ENCODE measurements around the gene UCHL1. TPM values are rescaled to one million over a fixed set of nuclear protein-coding genes. Genes with fewer than 3 reads are reported as not detected.

UCHL1 gene
- total and polyA plus RNA-seq, 7 donors = 10.5 to 88.3 (median 23.4) TPM

DNA sequence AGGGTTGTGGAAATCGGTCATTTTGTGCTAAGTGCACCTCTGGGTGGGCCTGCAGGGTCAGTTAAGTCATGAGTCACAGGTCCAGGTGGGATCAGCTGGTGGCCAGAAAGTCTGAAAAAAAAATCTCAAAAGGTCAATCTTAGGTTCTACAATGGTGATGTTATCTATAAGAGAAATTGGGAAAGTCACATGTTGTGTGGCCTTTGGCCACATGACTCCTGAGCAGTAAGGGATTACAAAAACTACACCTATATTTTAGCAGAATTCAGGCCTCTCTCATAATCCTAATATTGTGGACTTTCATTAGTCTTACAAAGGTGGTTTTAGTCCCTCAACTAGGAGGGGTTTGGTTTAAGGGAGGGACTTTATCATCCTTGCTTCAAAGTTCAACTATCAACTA, 59.1 kb downstream of the UCHL1 start:
- intact Hi-C loops (cut with DNase I) = no loop called here
- H3K27me3 ChIP-seq (ENCODE audit: insufficient read depth in 3 of 3, low read length in 2 of 3) = no peaks in the 10 kb centered on the region
- H3K4me3 ChIP-seq = no peak overlapping the region
- DNase-seq = no peak
- no peaks in the 10 kb centered on the region for H3K36me3 ChIP-seq (ENCODE audit: insufficient read depth in 1 of 2, low read depth in 1 of 2)
- TF ChIP-seq, protein P1, sequence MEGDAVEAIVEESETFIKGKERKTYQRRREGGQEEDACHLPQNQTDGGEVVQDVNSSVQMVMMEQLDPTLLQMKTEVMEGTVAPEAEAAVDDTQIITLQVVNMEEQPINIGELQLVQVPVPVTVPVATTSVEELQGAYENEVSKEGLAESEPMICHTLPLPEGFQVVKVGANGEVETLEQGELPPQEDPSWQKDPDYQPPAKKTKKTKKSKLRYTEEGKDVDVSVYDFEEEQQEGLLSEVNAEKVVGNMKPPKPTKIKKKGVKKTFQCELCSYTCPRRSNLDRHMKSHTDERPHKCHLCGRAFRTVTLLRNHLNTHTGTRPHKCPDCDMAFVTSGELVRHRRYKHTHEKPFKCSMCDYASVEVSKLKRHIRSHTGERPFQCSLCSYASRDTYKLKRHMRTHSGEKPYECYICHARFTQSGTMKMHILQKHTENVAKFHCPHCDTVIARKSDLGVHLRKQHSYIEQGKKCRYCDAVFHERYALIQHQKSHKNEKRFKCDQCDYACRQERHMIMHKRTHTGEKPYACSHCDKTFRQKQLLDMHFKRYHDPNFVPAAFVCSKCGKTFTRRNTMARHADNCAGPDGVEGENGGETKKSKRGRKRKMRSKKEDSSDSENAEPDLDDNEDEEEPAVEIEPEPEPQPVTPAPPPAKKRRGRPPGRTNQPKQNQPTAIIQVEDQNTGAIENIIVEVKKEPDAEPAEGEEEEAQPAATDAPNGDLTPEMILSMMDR (IDR thresholded peaks at IDR 0.05) = no peak
- no peaks in the 10 kb centered on the region for H3K4me1 ChIP-seq
- no peak overlapping the region for H3K27ac ChIP-seq
- 94 to 96% (median 95%) methylated on average over 1 of the region's 1 CpG for WGBS, 3 donors
- no peak for ATAC-seq
- no peaks in the 10 kb centered on the region for H3K9me3 ChIP-seq

Other genes starting within 250 kb of the UCHL1 start
- 10 to 100 TPM in 3 of 4 donors, 1 to 10 TPM in 1; 7.8 to 37.4 (median 12.7) TPM for gene APBB2, start 42.4 kb upstream of the UCHL1 start, total RNA-seq
- gene APBB2, start 42.4 kb upstream of the UCHL1 start, polyA plus RNA-seq = 10 to 100 TPM in 1 of 3 donors, 1 to 10 TPM in 2; 3.1 to 12.5 (median 3.2) TPM

Data from psoas muscle (tissue), 8 donors.